ENCODE measurements around the gene NES. TPM values are rescaled to one million over a fixed set of nuclear protein-coding genes. Genes with fewer than 3 reads are reported as not detected.

NES gene
- total and polyA plus RNA-seq, 2 of the 8 experiments (the other 6 are each of a cell fraction or from before 2014, with no cell fraction given): 13.3 to 135 TPM

- TF ChIP-seq RBBP5 (IDR thresholded peaks at IDR 0.05; ENCODE audit: borderline replicate concordance, low read depth, low read length) (0 out of 2 replicates have a peak, but pooled peaks have one; percentile 48), CREB1 (IDR thresholded peaks at IDR 0.05) (no peak), NANOG (IDR thresholded peaks at IDR 0.05; ENCODE audit: insufficient read depth, low read depth, low read length, poor library complexity, severe bottlenecking) (no peak), SIX5 (IDR thresholded peaks at IDR 0.05; ENCODE audit: low read depth, low read length) (no peak), CTCF (IDR thresholded peaks at IDR 0.05; ENCODE audit: control extremely low read depth in 1 of 3, insufficient read depth in 1 of 3, low read depth in 1 of 3, low read length in 3 of 3) (no peak; a peak in 1 of 4 replicates), EZH2 (IDR thresholded peaks at IDR 0.05; ENCODE audit: low read depth, low read length, severe bottlenecking) (peak; percentile 21), TBP (IDR thresholded peaks at IDR 0.05; ENCODE audit: low read depth, low read length) (peak; percentile 95), TCF12 (IDR thresholded peaks at IDR 0.05; ENCODE audit: low read depth, low read length) (no peak), GTF2F1 (IDR thresholded peaks at IDR 0.05; ENCODE audit: borderline replicate concordance, low read depth, low read length) (no peak), RAD21 (IDR thresholded peaks at IDR 0.05 in 1 of 2, conservative IDR thresholded peaks at IDR 0.05 in 1 of 2; ENCODE audit: low read depth in 2 of 2, low read length in 2 of 2) (no peak)
Observed at GRCh38 chr1:156676820-156677615, at the start of gene NES (continued).
